MM.1S (cell line): ENCODE measurements around the gene HMG20A.

Experiments used
- DNase-seq: peaks from one replicate; pipeline ENCODE4 v3.0.0-alpha.2; 2015
- H2AFZ ChIP-seq: fragments of 300-600 bp; sonication (generic); 2 replicates; pipeline ENCODE4 v1.6.0; 2016; ENCODE audit warnings: antibody characterized with exemption, low read length
- H3F3A ChIP-seq: fragments of 300-600 bp; sonication (generic); 2 replicates; pipeline ENCODE4 v1.6.1; 2016; ENCODE audit warnings: mild to moderate bottlenecking, antibody characterized with exemption, low read length, moderate library complexity, mixed read lengths; ENCODE audit not compliant: insufficient read depth
- H3K27ac ChIP-seq: fragments of 300-600 bp; sonication (generic); 2 replicates; pipeline ENCODE4 v1.5.1; 2016; ENCODE audit warnings: mild to moderate bottlenecking, low read length
- H3K27me3 ChIP-seq: fragments of 300-600 bp; sonication (generic); replicated peaks from 2 replicates; pipeline ENCODE4 v1.6.0; 2016; ENCODE audit warnings: low read length; ENCODE audit not compliant: insufficient read depth
- H3K36me3 ChIP-seq: fragments of 300-600 bp; sonication (generic); replicated peaks from 2 replicates; pipeline ENCODE4 v1.6.1; 2016; ENCODE audit warnings: mild to moderate bottlenecking, low read length, mixed read lengths; ENCODE audit not compliant: insufficient read depth
- H3K4me1 ChIP-seq: fragments of 300-600 bp; sonication (generic); 2 replicates; pipeline ENCODE4 v1.6.1; 2016; ENCODE audit warnings: low read length, mixed read lengths
- H3K4me2 ChIP-seq: fragments of 300-600 bp; sonication (generic); 2 replicates; pipeline ENCODE4 v1.6.0; 2016; ENCODE audit warnings: low read depth, low read length
- H3K4me3 ChIP-seq: fragments of 300-600 bp; sonication (generic); 2 replicates; pipeline ENCODE4 v1.5.1; 2016; ENCODE audit warnings: low read length, mixed read lengths
- H3K79me2 ChIP-seq: fragments of 300-600 bp; sonication (generic); 2 replicates; pipeline ENCODE4 v1.6.1; 2016; ENCODE audit warnings: mixed run types, low read length, mixed read lengths
- H3K9ac ChIP-seq: fragments of 300-600 bp; sonication (generic); 2 replicates; pipeline ENCODE4 v1.6.1; 2016; ENCODE audit warnings: low read length, mixed read lengths
- H3K9me2 ChIP-seq: fragments of 300-600 bp; sonication (generic); replicated peaks from 2 replicates; pipeline ENCODE4 v1.6.1; 2016; ENCODE audit warnings: mild to moderate bottlenecking, low read length, mixed read lengths; ENCODE audit not compliant: insufficient read depth
- H3K9me3 ChIP-seq: fragments of 300-600 bp; sonication (generic); replicated peaks from 2 replicates; pipeline ENCODE4 v1.6.1; 2016; ENCODE audit warnings: mild to moderate bottlenecking, low read length, mixed read lengths; ENCODE audit not compliant: insufficient read depth
- H4K20me1 ChIP-seq: fragments of 300-600 bp; sonication (generic); 2 replicates; pipeline ENCODE4 v1.6.1; 2016; ENCODE audit warnings: mild to moderate bottlenecking, low read length, moderate library complexity, mixed read lengths; ENCODE audit not compliant: insufficient read depth
- EZH2 ChIP-seq: fragments of 300-600 bp; sonication (generic); optimal IDR thresholded peaks from 2 replicates; pipeline ENCODE3; 2017; ENCODE audit warnings: low read depth, mild to moderate bottlenecking, antibody characterized with exemption, low read length, mixed read lengths
- EZH2phosphoT487 ChIP-seq: fragments of 300-600 bp; sonication (generic); IDR thresholded peaks from 2 replicates; pipeline ENCODE4 v1.6.1; 2018; ENCODE audit warnings: antibody characterized with exemption, low read length
- TF ChIP-seq, protein P1 (sequence below): fragments of 300-600 bp; sonication (generic); IDR thresholded peaks from 2 replicates; pipeline ENCODE4 v1.5.1; 2016; ENCODE audit warnings: antibody characterized with exemption, low read length, mixed read lengths

HMG20A gene

DNA sequence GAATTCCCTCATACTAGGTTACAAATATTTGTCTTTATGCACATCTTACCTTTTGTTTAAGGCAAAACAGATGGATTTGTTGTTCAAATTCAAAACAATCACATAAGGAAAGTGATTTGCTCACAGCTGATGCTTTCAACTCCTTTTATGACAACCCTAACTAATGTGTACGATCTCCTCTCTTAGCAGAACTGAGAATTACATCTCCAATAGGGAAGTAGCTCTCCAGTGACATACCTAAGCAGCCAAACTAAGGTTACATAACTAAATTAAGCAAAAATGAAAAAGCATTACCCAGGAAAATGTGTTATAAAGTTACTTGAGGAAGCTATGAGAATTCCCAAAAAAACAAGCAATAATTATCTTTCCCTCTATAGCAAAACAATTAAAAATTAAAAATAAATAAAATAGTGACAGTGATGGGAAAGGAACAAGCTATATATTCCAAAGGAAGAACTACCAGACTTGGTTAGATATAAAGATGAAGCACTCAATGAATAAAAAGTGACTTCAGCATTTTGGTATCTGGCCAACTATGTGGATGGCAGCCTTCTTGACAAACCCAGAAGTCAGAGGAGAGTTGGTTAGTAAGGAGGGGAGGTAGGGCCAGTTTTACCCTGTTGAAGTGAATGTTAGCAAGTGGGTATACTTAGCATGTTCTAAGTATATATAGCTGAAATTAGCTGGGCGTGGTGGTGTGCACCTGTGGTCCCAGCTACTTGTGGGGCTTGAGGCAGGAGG lies 33.2 kb upstream of the HMG20A start:
- DNase-seq = no peak
- H3K79me2 ChIP-seq = peaks cover 63% of the 10 kb centered on the region

DNA sequence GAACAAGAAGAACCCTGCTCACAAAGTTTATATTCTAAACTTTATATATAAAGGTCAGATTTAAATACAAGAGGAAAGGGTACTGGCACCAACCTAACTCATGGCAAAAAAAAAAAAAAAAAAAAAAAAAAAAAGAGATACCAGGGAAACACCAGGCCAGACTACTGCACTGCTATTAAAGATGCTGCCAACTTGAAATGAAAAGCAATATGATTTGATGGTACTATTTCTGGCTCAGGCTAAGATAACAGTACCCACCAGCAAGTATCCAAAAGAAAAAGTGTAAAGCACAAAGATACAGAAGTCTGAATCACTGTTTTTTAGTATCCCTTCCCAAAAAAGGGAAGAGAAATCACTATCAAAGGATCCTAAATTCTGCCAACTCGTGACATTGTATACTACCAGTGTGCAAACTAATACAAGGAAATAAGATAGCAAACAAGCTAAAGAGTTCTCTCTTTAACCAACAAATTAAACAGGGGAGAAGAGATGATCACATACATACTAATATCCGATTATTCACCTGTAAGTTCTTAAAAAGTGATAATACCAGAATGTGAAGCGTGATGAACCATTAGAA lies 29.2 kb upstream of the HMG20A start:
- Histone ChIP-seq H3F3A (no peaks in the 10 kb centered on the region), H3K9me3 (no peaks in the 10 kb centered on the region), H3K9ac (no peak overlapping the region), H3K27ac (no peak overlapping the region), H3K27me3 (no peaks in the 10 kb centered on the region), H3K4me3 (no peak overlapping the region), H2AFZ (no peak overlapping the region), H3K4me1 (no peaks in the 10 kb centered on the region), H3K36me3 (no peaks in the 10 kb centered on the region), H3K9me2 (no peaks in the 10 kb centered on the region), H4K20me1 (no peaks in the 10 kb centered on the region), H3K79me2 (peaks cover 79% of the 10 kb centered on the region), H3K4me2 (no peak overlapping the region)
- no peak for DNase-seq
- TF ChIP-seq EZH2phosphoT487 (no peak), EZH2 (no peak)
- TF ChIP-seq, protein P1, sequence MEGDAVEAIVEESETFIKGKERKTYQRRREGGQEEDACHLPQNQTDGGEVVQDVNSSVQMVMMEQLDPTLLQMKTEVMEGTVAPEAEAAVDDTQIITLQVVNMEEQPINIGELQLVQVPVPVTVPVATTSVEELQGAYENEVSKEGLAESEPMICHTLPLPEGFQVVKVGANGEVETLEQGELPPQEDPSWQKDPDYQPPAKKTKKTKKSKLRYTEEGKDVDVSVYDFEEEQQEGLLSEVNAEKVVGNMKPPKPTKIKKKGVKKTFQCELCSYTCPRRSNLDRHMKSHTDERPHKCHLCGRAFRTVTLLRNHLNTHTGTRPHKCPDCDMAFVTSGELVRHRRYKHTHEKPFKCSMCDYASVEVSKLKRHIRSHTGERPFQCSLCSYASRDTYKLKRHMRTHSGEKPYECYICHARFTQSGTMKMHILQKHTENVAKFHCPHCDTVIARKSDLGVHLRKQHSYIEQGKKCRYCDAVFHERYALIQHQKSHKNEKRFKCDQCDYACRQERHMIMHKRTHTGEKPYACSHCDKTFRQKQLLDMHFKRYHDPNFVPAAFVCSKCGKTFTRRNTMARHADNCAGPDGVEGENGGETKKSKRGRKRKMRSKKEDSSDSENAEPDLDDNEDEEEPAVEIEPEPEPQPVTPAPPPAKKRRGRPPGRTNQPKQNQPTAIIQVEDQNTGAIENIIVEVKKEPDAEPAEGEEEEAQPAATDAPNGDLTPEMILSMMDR = no peak

More for the DNA sequence above, 33.2 kb upstream of the HMG20A start:
- Histone ChIP-seq H3K9me3 (no peaks in the 10 kb centered on the region), H3F3A (no peaks in the 10 kb centered on the region), H3K4me1 (no peaks in the 10 kb centered on the region), H3K36me3 (no peaks in the 10 kb centered on the region), H3K4me3 (no peak overlapping the region), H3K9ac (no peak overlapping the region), H2AFZ (no peak overlapping the region), H3K4me2 (no peak overlapping the region), H3K27me3 (no peaks in the 10 kb centered on the region), H3K9me2 (no peaks in the 10 kb centered on the region), H4K20me1 (no peaks in the 10 kb centered on the region), H3K27ac (no peak overlapping the region)
- TF ChIP-seq EZH2 (no peak), EZH2phosphoT487 (no peak)
- TF ChIP-seq, protein P1 = no peak

DNA sequence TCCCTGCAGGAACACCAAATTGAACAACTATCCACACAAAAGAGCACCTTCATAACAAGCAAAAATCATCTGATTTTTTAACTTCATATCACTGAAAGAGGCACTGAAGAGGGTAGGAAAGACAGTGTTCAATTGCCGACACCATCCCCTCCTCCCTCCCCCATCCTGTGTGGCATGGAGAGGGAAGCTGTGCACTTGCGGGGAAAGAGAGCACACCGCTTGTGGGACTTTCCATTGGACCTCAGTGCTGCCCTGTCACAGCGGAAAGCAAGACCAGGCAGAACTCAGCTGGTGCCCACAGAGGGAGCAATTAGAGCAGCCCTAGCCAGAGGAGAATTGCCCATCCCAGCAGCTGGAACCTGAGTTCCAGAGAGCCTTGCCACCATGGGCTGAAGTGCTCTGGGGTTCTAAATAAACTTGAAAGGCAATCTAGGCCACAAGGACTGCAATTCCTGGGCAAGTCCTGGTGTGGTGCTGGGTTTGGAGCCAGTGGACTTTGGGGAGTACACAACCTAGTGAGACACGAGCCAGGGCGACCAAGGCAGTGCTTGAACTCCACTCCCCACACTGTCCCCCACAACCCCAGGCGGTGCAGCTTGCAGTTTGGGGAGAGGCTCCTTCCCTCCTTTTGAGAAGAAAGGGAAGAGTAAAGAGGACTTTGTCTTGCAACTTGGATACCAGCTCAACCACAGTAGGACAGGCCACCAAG lies 27.8 kb upstream of the HMG20A start:
- no peaks in the 10 kb centered on the region for H3K9me2 ChIP-seq
- H3K79me2 ChIP-seq = peaks cover 85% of the 10 kb centered on the region
- H2AFZ ChIP-seq = no peak overlapping the region
- H3K4me2 ChIP-seq = no peak overlapping the region
- no peaks in the 10 kb centered on the region for H3K27me3 ChIP-seq
- H3K4me1 ChIP-seq = no peaks in the 10 kb centered on the region
- H3K9ac ChIP-seq = no peak overlapping the region
- H3F3A ChIP-seq = no peaks in the 10 kb centered on the region
- H3K27ac ChIP-seq = no peak overlapping the region
- no peak overlapping the region for H3K4me3 ChIP-seq
- TF ChIP-seq EZH2 = no peak
- TF ChIP-seq, protein P1 = no peak
- TF ChIP-seq EZH2phosphoT487 = no peak
- no peaks in the 10 kb centered on the region for H3K36me3 ChIP-seq
- H4K20me1 ChIP-seq = no peaks in the 10 kb centered on the region
- H3K9me3 ChIP-seq = no peaks in the 10 kb centered on the region
- no peak for DNase-seq
